Measurements from ENCODE around the gene ARID1B. TPM values are rescaled to one million over a fixed set of nuclear protein-coding genes. Genes with fewer than 3 reads are reported as not detected.

The ARID1B gene
- total and polyA plus RNA-seq, 2 of the 4 experiments (the other 2 are of a cell fraction): 14.5 to 20.1 TPM

- Histone ChIP-seq H2BK120ac (ENCODE audit: low read depth, low read length) (peak overlapping the region; percentile 13; the same call in 1 of the 2 replicates), H3K9me3 (ENCODE audit: control insufficient read depth, insufficient read depth, low read length) (no peaks in the 10 kb centered on the region), H3K27me3 (ENCODE audit: control insufficient read depth, insufficient read depth, low read length) (no peaks in the 10 kb centered on the region), H3K23ac (ENCODE audit: low read depth, low read length) (peak overlapping the region; percentile 64), H3K27ac (ENCODE audit: insufficient read depth, low read length) (no peak overlapping the region), H3K9ac (ENCODE audit: low read depth, low read length) (no peak overlapping the region), H3K4me3 (ENCODE audit: insufficient read depth, low read depth, low read length) (no peak overlapping the region), H2AK9ac (replicated peaks; ENCODE audit: low read depth, low read length, poor library complexity) (no peak overlapping the region), H2BK5ac (ENCODE audit: low read depth, low read length, poor library complexity, severe bottlenecking) (no peak overlapping the region), H3K18ac (ENCODE audit: low read depth, low read length) (no peak overlapping the region), H3K4me2 (ENCODE audit: low read depth, low read length) (no peak overlapping the region), H4K5ac (ENCODE audit: low read depth, low read length) (no peak overlapping the region), H2AFZ (replicated peaks; ENCODE audit: low read length, poor library complexity) (no peak overlapping the region), H3K56ac (ENCODE audit: extremely low read depth, insufficient read depth, low read length) (no peak overlapping the region), H4K20me1 (ENCODE audit: insufficient read depth, low read length) (peaks cover 69% of the 10 kb centered on the region), H4K91ac (ENCODE audit: insufficient read depth, low read depth, low read length) (no peak overlapping the region), H3K14ac (replicated peaks; ENCODE audit: low read depth, low read length) (no peak overlapping the region), H3K36me3 (ENCODE audit: control insufficient read depth, insufficient read depth, low read length) (no peaks in the 10 kb centered on the region), H4K8ac (ENCODE audit: low read depth in 2 of 2, low read length in 2 of 2) (peak overlapping the region in 1 of 2 experiments; percentile 52; a peak in 1 of 4 replicates), H2BK20ac (ENCODE audit: low read depth, low read length) (no peak overlapping the region), H3K9me1 (ENCODE audit: insufficient read depth, low read length) (peaks cover 13% of the 10 kb centered on the region), H2BK15ac (ENCODE audit: low read depth, low read length) (no peak overlapping the region), H3K4ac (ENCODE audit: low read depth, low read length) (no peak overlapping the region), H3K79me1 (ENCODE audit: low read depth in 1 of 2, low read length in 2 of 2) (peaks cover 45 to 80% of the 10 kb centered on the region in 2 experiments), H2AK5ac (ENCODE audit: low read depth, low read length) (no peak overlapping the region), H3K4me1 (ENCODE audit: control insufficient read depth, insufficient read depth, low read length) (peaks cover 5% of the 10 kb centered on the region)
- WGBS, 2 experiments (ENCODE audit: extremely low coverage in 2 of 2, insufficient read length in 1 of 2): no CpG with 5 or more reads among the region's 7 CpGs
- POLR2A ChIA-PET (ENCODE audit: unreplicated experiment): no interaction called here
- in situ Hi-C loops (cut with MboI; ENCODE audit: low sequenced_read_pairs): no loop called here
- no TSS peak for BruUV-seq (replicated peaks)
- DNase-seq (peak; percentile 23), ATAC-seq (ENCODE audit: low read depth) (peak; percentile 64)
- TF ChIP-seq BHLHE40 (IDR thresholded peaks at IDR 0.05; ENCODE audit: low read depth, low read length) (no peak), MAZ (IDR thresholded peaks at IDR 0.05; ENCODE audit: borderline replicate concordance, low read depth, low read length) (no peak), MAFK (IDR thresholded peaks at IDR 0.05; ENCODE audit: low read depth, low read length) (no peak), CHD1 (IDR thresholded peaks at IDR 0.05; ENCODE audit: low read depth, low read length) (no peak)
- dilution Hi-C loops (cut with HindIII; ENCODE audit: low sequenced_read_pairs, unreplicated experiment): no loop called here
- CTCF ChIA-PET: no interaction called here
- intact Hi-C loops (cut with micrococcal nuclease): no loop called here
Measured at GRCh38 chr6:156816505-156816904, 39.3 kb downstream of the ARID1B start.

All from IMR-90 (cell line).